ENCODE data around the gene SRXN1. TPM values are rescaled to one million over a fixed set of nuclear protein-coding genes. Genes with fewer than 3 reads are reported as not detected.

Gene SRXN1
- total RNA-seq, 2 donors from 2014 or later = 41.8 to 65.4 TPM

DNA sequence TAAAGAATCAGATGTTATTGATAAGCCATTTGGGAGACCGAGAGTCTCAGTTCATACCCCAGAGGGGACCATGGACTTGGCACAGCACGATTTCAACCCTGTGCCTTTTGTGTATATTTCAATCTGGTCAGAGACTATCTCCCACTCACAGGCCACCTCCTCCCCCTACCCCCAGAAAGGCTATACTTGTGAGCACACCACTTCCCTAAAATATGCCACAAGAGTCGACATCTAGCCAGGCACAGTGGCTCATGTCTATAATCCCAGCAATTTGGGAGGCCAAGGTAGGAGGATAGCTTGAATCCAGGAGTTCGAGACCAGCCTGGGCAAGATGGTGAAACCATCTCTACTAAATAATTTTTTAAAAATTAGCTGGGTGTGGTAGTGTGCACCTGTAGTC, 29.3 kb downstream of the SRXN1 start:
- Histone ChIP-seq H3K27me3 (no peaks in the 10 kb centered on the region), H3K4me3 (no peak overlapping the region), H3K4me1 (no peaks in the 10 kb centered on the region), H3K36me3 (no peaks in the 10 kb centered on the region), H3K9me3 (no peaks in the 10 kb centered on the region), H3K27ac (no peak overlapping the region)
- DNase-seq (ENCODE audit: low spot score) = no peak
- TF ChIP-seq, protein P1, sequence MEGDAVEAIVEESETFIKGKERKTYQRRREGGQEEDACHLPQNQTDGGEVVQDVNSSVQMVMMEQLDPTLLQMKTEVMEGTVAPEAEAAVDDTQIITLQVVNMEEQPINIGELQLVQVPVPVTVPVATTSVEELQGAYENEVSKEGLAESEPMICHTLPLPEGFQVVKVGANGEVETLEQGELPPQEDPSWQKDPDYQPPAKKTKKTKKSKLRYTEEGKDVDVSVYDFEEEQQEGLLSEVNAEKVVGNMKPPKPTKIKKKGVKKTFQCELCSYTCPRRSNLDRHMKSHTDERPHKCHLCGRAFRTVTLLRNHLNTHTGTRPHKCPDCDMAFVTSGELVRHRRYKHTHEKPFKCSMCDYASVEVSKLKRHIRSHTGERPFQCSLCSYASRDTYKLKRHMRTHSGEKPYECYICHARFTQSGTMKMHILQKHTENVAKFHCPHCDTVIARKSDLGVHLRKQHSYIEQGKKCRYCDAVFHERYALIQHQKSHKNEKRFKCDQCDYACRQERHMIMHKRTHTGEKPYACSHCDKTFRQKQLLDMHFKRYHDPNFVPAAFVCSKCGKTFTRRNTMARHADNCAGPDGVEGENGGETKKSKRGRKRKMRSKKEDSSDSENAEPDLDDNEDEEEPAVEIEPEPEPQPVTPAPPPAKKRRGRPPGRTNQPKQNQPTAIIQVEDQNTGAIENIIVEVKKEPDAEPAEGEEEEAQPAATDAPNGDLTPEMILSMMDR (IDR thresholded peaks at IDR 0.05) = no peak

DNA sequence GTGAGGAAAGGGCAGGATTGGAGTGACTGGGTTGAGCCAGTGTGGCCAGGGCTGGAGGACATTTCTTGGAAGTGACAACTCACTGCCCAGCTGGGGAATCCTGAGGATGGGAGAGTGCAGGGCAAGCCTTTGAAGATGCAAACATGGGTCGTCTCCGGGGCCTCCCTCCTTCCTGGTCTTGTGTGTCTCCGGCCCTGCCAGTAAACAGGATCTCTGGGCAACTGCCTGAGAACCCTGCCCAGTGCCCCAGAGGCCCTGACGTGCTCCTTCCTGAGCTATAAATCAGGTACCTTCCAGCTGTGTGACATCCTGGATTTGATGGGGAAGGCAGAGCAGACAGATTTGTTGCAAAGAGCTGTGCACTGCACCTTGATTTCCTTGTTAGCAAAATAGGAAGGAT, 30.0 kb downstream of the SRXN1 start:
- no peaks in the 10 kb centered on the region for H3K27me3 ChIP-seq
- H3K9me3 ChIP-seq = no peaks in the 10 kb centered on the region
- no peaks in the 10 kb centered on the region for H3K36me3 ChIP-seq
- no peak for DNase-seq (ENCODE audit: low spot score)
- TF ChIP-seq, protein P1 (IDR thresholded peaks at IDR 0.05) = no peak
- no peaks in the 10 kb centered on the region for H3K4me1 ChIP-seq
- H3K27ac ChIP-seq = no peak overlapping the region
- no peak overlapping the region for H3K4me3 ChIP-seq

DNA sequence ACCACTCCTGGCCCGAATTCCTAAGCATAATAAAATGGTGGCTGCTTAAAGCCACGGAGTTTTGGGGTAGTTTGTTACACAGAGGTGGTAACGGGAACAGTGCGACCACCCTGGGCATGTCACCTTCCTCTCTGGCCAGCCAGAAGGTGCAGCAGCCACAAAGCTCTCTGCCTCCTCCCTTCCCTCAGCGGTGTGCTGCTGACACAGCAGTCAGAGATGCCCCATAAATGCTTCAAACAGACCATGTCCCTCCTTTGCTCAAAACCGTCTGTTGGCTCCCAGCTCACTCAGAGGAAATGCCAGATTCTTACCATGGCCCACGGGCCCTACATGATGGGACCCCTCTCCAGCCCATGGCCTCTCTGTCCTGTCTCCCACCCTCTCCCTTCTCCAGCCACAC, 30.8 kb downstream of the SRXN1 start:
- no peak for DNase-seq (ENCODE audit: low spot score)
- H3K27ac ChIP-seq = no peak overlapping the region
- no peaks in the 10 kb centered on the region for H3K4me1 ChIP-seq
- H3K9me3 ChIP-seq = no peaks in the 10 kb centered on the region
- TF ChIP-seq, protein P1 (IDR thresholded peaks at IDR 0.05) = no peak
- no peaks in the 10 kb centered on the region for H3K27me3 ChIP-seq
- no peak overlapping the region for H3K4me3 ChIP-seq
- no peaks in the 10 kb centered on the region for H3K36me3 ChIP-seq

DNA sequence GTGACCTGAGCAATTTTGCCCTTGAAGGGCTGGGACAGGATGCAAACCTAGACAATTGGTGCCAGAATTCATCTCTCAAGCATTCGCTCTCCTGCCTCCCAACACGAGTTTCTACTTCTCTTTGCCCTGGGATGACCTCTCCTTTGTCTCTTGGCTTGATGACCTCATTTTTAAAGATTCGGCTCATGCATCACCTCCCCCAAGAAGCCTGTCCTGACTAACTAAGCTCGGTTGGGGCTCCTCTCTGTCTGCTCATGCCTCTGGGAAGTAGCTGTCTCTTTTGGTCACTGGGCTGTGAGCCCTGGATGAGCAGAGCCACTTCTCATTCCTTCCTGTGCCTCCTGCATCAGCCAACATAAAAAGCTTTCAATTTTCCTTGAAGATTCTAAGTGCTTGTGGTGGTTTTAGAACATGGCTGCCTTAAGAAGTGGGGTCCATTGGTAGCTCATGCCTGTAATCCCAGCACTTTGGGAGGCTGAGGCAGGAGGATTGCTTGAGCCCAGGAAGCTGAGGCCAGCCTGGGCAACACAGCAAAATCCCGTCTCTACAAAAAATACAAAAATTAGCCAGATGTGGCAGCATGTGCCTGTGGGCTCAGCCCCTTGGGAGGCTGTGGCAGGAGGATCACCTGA, 31.8 kb downstream of the SRXN1 start:
- no peak for DNase-seq (ENCODE audit: low spot score)
- Histone ChIP-seq H3K4me3 (no peak overlapping the region), H3K4me1 (no peaks in the 10 kb centered on the region), H3K36me3 (no peaks in the 10 kb centered on the region), H3K27me3 (no peaks in the 10 kb centered on the region), H3K27ac (no peak overlapping the region), H3K9me3 (no peaks in the 10 kb centered on the region)
- TF ChIP-seq, protein P1 (IDR thresholded peaks at IDR 0.05) = no peak

DNA sequence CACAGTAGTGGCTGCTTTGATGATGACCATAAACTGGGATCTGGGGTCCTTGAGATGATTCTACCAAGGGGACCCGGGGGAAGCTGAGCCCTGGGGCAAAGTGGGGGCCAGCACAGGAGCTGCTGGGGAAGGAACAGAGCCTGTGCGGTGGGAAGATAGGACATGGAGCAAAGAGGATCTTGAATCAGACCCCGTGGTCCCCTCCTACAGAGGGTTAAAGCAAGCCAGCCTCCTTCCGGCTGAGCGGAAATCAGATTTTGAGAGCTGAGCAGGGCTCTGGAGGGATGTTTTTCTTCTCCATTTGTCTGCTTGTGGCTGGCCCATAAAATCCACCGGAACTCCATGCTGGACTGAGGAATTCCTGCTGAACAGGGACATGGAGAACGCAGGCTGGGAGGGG, 32.8 kb downstream of the SRXN1 start:
- H3K27me3 ChIP-seq = no peaks in the 10 kb centered on the region
- H3K4me1 ChIP-seq = no peaks in the 10 kb centered on the region
- H3K36me3 ChIP-seq = no peaks in the 10 kb centered on the region
- TF ChIP-seq, protein P1 (IDR thresholded peaks at IDR 0.05) = no peak
- H3K27ac ChIP-seq = no peak overlapping the region
- H3K4me3 ChIP-seq = no peak overlapping the region
- DNase-seq (ENCODE audit: low spot score) = no peak
- no peaks in the 10 kb centered on the region for H3K9me3 ChIP-seq

DNA sequence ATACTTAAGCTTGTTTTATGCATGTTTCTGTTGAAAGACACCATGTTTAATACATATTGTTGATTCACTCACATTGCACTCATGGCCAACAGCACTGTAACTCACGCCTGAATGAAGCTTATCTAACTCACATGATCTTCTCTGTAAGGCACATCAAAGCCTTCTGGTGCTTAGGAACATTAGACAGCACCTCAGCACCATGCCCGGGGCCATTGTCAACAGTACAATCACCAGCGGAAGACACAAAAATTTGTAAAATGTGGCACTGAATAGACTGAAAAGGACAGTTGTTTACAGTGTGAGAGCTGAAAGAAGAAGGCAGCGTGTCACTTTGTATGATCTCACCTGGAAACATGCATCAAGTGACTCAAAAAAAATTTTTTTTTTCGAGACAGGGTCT, 34.0 kb downstream of the SRXN1 start:
- TF ChIP-seq, protein P1 (IDR thresholded peaks at IDR 0.05) = no peak
- H3K27me3 ChIP-seq = no peaks in the 10 kb centered on the region
- H3K27ac ChIP-seq = no peak overlapping the region
- no peaks in the 10 kb centered on the region for H3K36me3 ChIP-seq
- DNase-seq (ENCODE audit: low spot score) = no peak
- H3K9me3 ChIP-seq = no peaks in the 10 kb centered on the region
- H3K4me1 ChIP-seq = no peaks in the 10 kb centered on the region
- no peak overlapping the region for H3K4me3 ChIP-seq
